HG03378 (cell line): Measurements from ENCODE around the gene ATP6V0A4.
"Not testable (repeated sequence)": the region's sequence is repeated elsewhere in the genome, so short reads cannot be mapped to it uniquely, and the experiment has no call there.

ENCODE experiments used
- ATAC-seq: cut with Tn5 transposase; IDR thresholded peaks from one replicate; pipeline ENCODE4 v1.9.1; 2021; ENCODE audit warnings: mild to moderate bottlenecking, moderate library complexity; ENCODE audit not compliant: unreplicated experiment

The ATP6V0A4 gene

DNA sequence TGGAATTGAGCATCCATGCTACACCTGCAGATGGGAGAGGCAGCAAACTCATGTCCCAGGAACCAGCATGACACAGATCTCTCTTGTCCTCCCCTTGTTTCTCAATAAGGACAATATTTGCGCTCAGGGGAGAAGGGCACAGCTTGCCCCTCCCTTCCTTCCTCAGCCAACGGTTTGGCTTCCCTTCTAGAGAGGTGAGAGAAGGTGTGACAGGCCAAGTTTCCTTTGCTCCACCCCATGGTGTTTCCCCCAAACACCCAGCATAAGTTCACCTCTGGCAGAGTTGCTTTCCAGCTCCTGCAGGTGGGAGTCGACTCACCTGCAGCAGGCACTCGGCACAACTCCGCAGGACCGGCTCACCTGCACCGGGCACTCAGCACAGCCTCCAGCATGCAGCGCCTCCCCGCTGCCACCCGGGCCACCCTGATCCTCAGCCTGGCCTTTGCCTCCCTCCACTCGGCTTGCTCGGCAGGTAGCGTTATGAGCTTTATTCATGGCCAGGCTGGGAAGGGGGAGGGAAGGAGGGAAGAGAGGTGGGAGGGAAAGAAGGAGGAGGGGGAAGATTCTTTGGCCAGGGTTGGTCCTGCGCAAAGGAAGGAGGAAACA is at the start of gene ATP6V0A4, which contains the start of gene TMEM213:
ATP6V0A4 (minus strand) TSS at position 482 of the 606 bp plus-strand sequence. CDS start 26,949 bp downstream, outside the sequence.
TMEM213 (plus strand) TSS at position 280 of the 606 bp plus-strand sequence; CDS start at position 391, 111 bp downstream.
- ATAC-seq, result no peak

- ATAC-seq, result no peak
Measured at GRCh38 chr7:138845711-138846110, 47.7 kb upstream of the ATP6V0A4 start.

GRCh38 chr7:138843632-138844580 is 45.9 kb upstream of the ATP6V0A4 start:
- no peak for ATAC-seq

DNA sequence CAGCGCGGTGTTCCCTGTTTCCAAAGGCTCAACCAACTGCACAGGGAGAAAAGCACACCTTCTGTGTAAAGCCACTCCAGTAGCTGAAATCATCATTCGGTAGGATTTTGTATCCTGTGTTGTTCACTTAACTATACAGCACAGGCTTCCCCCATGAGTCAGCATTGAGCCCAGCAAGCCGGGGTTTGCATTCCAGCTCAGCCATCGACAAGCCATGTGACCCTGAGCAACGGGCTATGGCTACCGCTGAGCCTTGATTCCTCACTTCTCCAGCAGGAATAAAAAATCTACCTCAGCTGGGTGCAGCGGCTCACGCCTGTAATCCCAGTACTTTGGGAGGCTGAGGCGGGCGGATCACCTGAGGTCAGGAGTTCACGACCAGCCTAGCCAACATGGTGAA is 44.1 kb upstream of the ATP6V0A4 start:
- ATAC-seq, result no peak

DNA sequence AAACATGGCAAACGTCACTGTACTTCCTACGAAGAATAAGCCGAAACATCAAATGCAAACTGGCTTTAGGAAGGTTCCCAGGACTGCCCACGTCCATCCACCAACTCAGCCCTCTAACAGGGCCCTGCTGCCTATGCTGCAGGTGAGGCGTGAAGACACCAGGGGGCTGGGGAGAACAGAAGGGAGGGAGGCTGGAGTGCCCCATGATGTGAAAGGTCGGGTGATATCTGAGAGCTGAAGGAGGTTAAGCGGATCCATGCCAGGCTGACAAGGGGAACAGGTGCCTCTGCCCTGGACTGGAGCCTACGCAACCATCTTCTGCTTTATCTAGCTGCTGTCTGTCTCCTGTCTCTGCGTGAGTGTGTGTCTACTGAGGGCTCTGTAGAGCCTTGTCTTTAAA is 40.2 kb upstream of the ATP6V0A4 start:
- ATAC-seq, result no peak

DNA sequence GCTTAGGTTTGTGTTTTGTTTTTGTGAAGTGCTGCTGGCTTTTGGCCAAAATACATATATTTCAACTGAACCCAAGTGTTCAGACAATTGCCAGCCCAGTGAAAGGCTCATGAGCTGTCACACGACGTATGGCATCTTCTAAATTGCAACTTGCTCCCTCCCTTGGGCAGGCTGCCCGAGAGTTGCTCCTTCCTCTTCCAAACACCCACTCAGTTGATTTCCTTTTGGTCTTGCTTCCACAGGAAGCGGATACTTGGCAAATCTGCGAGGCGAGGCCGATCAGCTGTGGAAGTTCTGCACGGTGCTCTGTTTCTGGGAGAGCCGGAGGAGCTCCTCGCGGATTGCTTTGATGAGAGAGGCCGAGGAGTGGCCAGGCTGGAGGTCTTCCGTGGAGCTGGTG is 39.6 kb upstream of the ATP6V0A4 start:
- ATAC-seq, result no peak

- no peak for ATAC-seq
Measured at GRCh38 chr7:138835087-138835486, 37.1 kb upstream of the ATP6V0A4 start.

DNA sequence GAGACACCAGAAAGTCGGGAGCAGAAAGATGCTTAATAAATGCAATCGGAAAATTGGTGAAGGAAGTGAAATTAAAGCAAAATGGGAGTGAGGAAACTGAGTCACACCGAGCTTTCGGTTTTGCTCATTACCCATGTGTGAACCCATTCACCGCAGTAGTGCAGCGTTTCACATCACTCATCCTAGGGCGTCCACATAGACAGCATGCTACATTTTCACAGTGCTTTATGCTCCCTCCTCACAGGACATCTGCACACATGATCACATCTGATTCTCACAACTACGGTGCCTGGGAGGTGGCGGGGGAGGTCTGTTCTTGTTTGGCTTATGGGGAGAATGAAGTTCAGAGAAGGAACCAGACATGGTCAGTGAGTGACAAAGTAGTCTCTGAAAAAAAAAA is 36.6 kb upstream of the ATP6V0A4 start:
- ATAC-seq, result no peak

DNA sequence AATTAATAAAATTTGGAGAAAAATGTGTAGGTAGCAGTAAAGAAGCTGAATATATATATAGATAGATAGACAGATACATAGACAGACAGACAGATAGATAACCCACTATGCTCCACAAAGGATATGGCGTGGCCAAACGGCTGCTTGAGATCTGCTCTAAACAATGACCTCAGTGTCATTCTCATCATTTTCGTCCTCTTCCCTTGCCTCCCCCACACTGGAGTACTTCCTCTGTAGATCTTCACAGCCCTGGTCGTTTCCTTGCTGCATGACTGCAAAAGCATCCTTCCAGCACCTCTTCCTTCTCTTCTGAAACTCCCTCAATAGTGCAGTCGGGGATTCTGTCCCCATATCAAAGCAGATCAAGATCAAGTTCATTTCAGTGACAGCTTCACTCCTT is 35.6 kb upstream of the ATP6V0A4 start:
- ATAC-seq, result no peak

DNA sequence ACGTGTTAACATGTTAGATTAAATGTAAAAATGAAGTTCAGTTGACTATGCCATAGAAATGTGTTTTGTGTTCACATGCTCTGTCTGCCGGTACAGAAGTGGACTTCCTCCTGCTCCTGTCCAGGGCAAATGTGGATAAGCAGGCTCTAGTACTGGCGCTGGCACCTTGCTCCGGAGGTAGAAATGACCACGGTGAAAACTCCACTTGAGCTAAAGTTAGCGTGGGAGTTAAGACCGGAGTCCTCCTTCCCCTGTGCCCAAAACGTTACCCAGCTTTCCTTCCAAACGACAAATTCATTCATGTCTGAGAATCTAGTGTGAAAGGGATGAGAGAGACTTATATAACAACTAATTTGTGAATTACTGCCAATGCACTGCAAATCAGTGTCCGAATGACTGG is 35.0 kb upstream of the ATP6V0A4 start:
- ATAC-seq, result no peak

DNA sequence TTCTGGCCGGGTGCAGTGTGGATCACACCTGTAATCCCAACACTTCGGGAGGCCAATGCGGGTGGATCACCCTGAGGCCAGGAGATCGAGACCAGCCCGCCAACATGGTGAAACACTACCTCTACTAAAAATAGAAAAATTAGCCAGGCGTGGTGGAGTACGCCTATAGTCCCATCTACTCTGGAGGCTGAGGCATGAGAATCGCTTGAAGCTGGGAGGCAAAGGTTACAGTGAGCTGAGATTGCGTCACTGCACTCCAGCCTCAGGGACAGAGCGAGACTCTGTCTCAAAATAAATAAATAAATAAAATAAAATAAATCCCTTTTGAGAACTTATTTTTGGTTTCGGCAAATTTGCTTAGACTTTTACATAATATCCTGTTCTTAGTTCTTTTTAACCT is 31.3 kb upstream of the ATP6V0A4 start:
- ATAC-seq, result no peak

- ATAC-seq, result no peak
Measured at GRCh38 chr7:138828302-138828701, 30.3 kb upstream of the ATP6V0A4 start.

- no peak for ATAC-seq
Measured at GRCh38 chr7:138825049-138825721, 27.2 kb upstream of the ATP6V0A4 start.

- ATAC-seq, result no peak
Measured at GRCh38 chr7:138822867-138823535, 25.0 kb upstream of the ATP6V0A4 start.

DNA sequence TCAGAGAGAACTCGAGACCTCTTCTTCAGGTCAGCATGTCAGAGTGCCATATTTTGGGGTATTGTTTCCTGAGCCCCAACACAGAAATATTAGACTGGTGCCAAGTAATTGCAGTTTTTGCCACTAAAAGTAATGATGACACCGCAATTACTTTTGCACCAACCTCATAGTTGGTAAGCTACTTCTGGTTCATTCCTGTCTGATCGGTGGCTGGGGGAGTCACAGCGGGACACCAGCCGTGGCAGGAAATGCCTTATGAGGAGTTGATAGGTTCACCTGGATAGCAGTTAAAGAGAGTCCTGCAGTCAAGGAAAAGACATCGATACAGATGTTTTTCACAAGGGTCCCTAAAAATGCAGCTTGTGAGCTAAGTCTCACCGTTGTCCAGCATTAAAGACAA is 23.9 kb upstream of the ATP6V0A4 start:
- no peak for ATAC-seq

- ATAC-seq, result no peak
Measured at GRCh38 chr7:138819625-138820024, 21.6 kb upstream of the ATP6V0A4 start.

- no peak for ATAC-seq
Measured at GRCh38 chr7:138816650-138817049, 18.7 kb upstream of the ATP6V0A4 start.

- no peak for ATAC-seq
Measured at GRCh38 chr7:138814816-138815332, 16.9 kb upstream of the ATP6V0A4 start.

DNA sequence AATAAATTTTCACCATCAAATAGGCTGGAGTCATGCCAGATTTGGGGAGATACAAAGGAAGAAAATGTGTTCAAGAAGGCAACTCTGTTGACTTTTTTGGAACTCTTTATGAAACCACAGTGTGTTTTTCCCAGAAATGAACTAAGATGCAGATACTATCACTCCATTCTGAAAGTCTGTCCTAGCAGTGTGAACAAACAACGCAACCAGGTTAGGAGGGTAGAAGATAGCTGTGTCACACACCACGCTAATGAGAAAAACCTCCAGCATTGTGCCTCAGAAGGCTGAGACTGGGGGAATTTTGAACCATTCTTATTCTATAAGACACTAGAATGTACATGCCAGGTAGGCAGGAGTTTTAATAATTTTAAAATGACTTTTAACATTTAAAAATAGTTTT is 15.9 kb upstream of the ATP6V0A4 start:
- ATAC-seq, result no peak

DNA sequence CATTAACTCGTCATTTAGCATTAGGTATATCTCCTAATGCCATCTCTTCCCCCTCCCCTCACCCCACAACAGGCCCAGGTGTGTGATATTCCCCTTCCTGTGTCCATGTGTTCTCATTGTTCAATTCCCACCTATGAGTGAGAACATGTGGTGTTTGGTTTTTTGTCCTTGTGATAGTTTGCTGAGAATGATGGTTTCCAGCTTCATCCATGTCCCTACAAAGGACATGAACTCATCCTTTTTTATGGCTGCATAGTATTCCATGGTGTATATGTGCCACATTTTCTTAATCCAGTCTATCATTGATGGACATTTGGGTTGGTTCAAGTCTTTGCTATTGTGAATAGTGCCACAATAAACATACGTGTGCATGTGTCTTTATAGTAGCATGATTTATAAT is 13.3 kb upstream of the ATP6V0A4 start:
- not testable (repeated sequence) for ATAC-seq

GRCh38 chr7:138809346-138809745 is 11.3 kb upstream of the ATP6V0A4 start:
- no peak for ATAC-seq
